HEK293 (cell line): ENCODE results near the gene CALML4.

Experiments
- HOXC10 ChIP-seq: sonication (generic); formaldehyde crosslinking; IDR thresholded peaks from 2 replicates; pipeline ENCODE4 v1.8.1; 2023; ENCODE audit warnings: mild to moderate bottlenecking, missing genetic modification reagents
- MZF1 ChIP-seq: fragments of 450-650 bp; formaldehyde crosslinking; IDR thresholded peaks from 2 replicates; pipeline ENCODE4 v1.5.1; 2017; ENCODE audit warnings: missing biosample characterization, missing genetic modification characterization, borderline replicate concordance
- OSR2 ChIP-seq: fragments of 450-650 bp; formaldehyde crosslinking; IDR thresholded peaks from 2 replicates; pipeline ENCODE4 v1.5.1; 2016; ENCODE audit warnings: missing biosample characterization, missing genetic modification characterization
- YY1 ChIP-seq: fragments of 450-650 bp; formaldehyde crosslinking; IDR thresholded peaks from 2 replicates; pipeline ENCODE4 v1.5.1; 2018; ENCODE audit warnings: missing biosample characterization, missing genetic modification characterization
- YY2 ChIP-seq: fragments of 450-650 bp; formaldehyde crosslinking; IDR thresholded peaks from 2 replicates; pipeline ENCODE4 v1.5.1; 2016; ENCODE audit warnings: missing biosample characterization, missing genetic modification characterization
- ZNF112 ChIP-seq: fragments of 450-650 bp; formaldehyde crosslinking; IDR thresholded peaks from 2 replicates; pipeline ENCODE4 v1.5.0; 2017; ENCODE audit warnings: missing biosample characterization, missing genetic modification characterization
- ZNF155 ChIP-seq: fragments of 450-650 bp; formaldehyde crosslinking; IDR thresholded peaks from 2 replicates; pipeline ENCODE4 v1.5.1; 2016; ENCODE audit warnings: missing biosample characterization, missing genetic modification characterization
- ZNF184 ChIP-seq: fragments of 450-650 bp; IDR thresholded peaks from 2 replicates; pipeline ENCODE4 v1.5.1; 2018; ENCODE audit warnings: missing biosample characterization, mild to moderate bottlenecking, missing genetic modification characterization
- ZNF239 ChIP-seq: fragments of 450-650 bp; formaldehyde crosslinking; IDR thresholded peaks from 2 replicates; pipeline ENCODE4 v1.5.1; 2016; ENCODE audit warnings: missing biosample characterization, missing genetic modification characterization
- ZNF266 ChIP-seq: fragments of 450-650 bp; formaldehyde crosslinking; IDR thresholded peaks from 2 replicates; pipeline ENCODE4 v1.5.1; 2016; ENCODE audit warnings: missing biosample characterization, missing genetic modification characterization, low read depth
- ZNF274 ChIP-seq, 2 experiments: fragments of 200-500 bp in 1 of 2; fragments of 450-650 bp in 1 of 2; sonication (Bioruptor generic) in 1 of 2; formaldehyde crosslinking in 1 of 2; IDR thresholded peaks; 2 replicates each; pipeline versions ENCODE4 v1.5.1 to v1.6.1; 2014 to 2016; ENCODE audit warnings: borderline replicate concordance in 1 of 2, inconsistent platforms in 1 of 2, low read length in 1 of 2, missing biosample characterization in 1 of 2, missing genetic modification characterization in 1 of 2
- ZNF311 ChIP-seq: fragments of 450-650 bp; formaldehyde crosslinking; IDR thresholded peaks from 2 replicates; pipeline ENCODE4 v1.5.1; 2017; ENCODE audit warnings: missing biosample characterization, missing genetic modification characterization, borderline replicate concordance
- ZNF366 ChIP-seq: fragments of 450-650 bp; formaldehyde crosslinking; conservative IDR thresholded peaks from 2 replicates; pipeline ENCODE4 v1.5.1; 2016; ENCODE audit warnings: missing biosample characterization, missing genetic modification characterization
- ZNF37A ChIP-seq: fragments of 450-650 bp; IDR thresholded peaks from 2 replicates; pipeline ENCODE4 v1.5.1; 2018; ENCODE audit warnings: missing biosample characterization, missing genetic modification characterization
- ZNF530 ChIP-seq: fragments of 450-650 bp; formaldehyde crosslinking; IDR thresholded peaks from 2 replicates; pipeline ENCODE4 v1.5.1; 2016; ENCODE audit warnings: low read depth, missing biosample characterization, missing genetic modification characterization
- ZNF549 ChIP-seq: fragments of 450-650 bp; IDR thresholded peaks from 2 replicates; pipeline ENCODE4 v1.5.1; 2018; ENCODE audit warnings: missing biosample characterization, missing genetic modification characterization, mild to moderate bottlenecking, inconsistent platforms, moderate library complexity
- ZNF585B ChIP-seq: fragments of 450-650 bp; formaldehyde crosslinking; IDR thresholded peaks from 2 replicates; pipeline ENCODE4 v1.5.1; 2016; ENCODE audit warnings: missing biosample characterization, missing genetic modification characterization
- ZNF610 ChIP-seq: fragments of 450-650 bp; formaldehyde crosslinking; IDR thresholded peaks from 2 replicates; pipeline ENCODE4 v1.5.1; 2016; ENCODE audit warnings: missing biosample characterization, missing genetic modification characterization, borderline replicate concordance
- ZNF664 ChIP-seq: fragments of 450-650 bp; formaldehyde crosslinking; IDR thresholded peaks from 2 replicates; pipeline ENCODE4 v1.5.1; 2016; ENCODE audit warnings: missing biosample characterization, missing genetic modification characterization
- ZNF707 ChIP-seq: fragments of 450-650 bp; formaldehyde crosslinking; IDR thresholded peaks from 2 replicates; pipeline ENCODE4 v1.5.1; 2016; ENCODE audit warnings: missing biosample characterization, missing genetic modification characterization
- ZNF777 ChIP-seq: fragments of 450-650 bp; formaldehyde crosslinking; IDR thresholded peaks from 2 replicates; pipeline ENCODE4 v1.5.1; 2017; ENCODE audit warnings: missing biosample characterization, missing genetic modification characterization, borderline replicate concordance
- ZNF785 ChIP-seq: fragments of 450-650 bp; formaldehyde crosslinking; IDR thresholded peaks from 2 replicates; pipeline ENCODE4 v1.5.1; 2016; ENCODE audit warnings: missing biosample characterization, missing genetic modification characterization
- TF ChIP-seq, protein P1 (sequence below): sonication (generic); formaldehyde crosslinking; IDR thresholded peaks from 2 replicates; pipeline ENCODE4 v1.8.1; 2022; ENCODE audit warnings: mild to moderate bottlenecking, moderate library complexity, missing genetic modification reagents
- TF ChIP-seq, protein P2 (sequence below): fragments of 450-650 bp; formaldehyde crosslinking; IDR thresholded peaks from 2 replicates; pipeline ENCODE4 v1.5.1; 2016; ENCODE audit warnings: missing biosample characterization, missing genetic modification characterization
- TF ChIP-seq, protein P3 (sequence below): fragments of 450-650 bp; formaldehyde crosslinking; IDR thresholded peaks from 2 replicates; pipeline ENCODE4 v1.5.1; 2016; ENCODE audit warnings: missing biosample characterization, missing genetic modification characterization
- TF ChIP-seq, protein P4 (sequence below): fragments of 450-650 bp; formaldehyde crosslinking; IDR thresholded peaks from 2 replicates; pipeline ENCODE4 v1.5.1; 2017; ENCODE audit warnings: missing biosample characterization, missing genetic modification characterization
- TF ChIP-seq, protein P5 (sequence below): fragments of 450-650 bp; formaldehyde crosslinking; IDR thresholded peaks from 2 replicates; pipeline ENCODE4; 2016; ENCODE audit warnings: missing biosample characterization, missing genetic modification characterization
- TF ChIP-seq, protein P6 (sequence below): fragments of 450-650 bp; IDR thresholded peaks from 2 replicates; pipeline ENCODE4 v1.5.1; 2018; ENCODE audit warnings: missing biosample characterization, mild to moderate bottlenecking, missing genetic modification characterization
- TF ChIP-seq, protein P7 (sequence below): fragments of 450-650 bp; formaldehyde crosslinking; IDR thresholded peaks from 2 replicates; pipeline ENCODE4 v1.5.1; 2016; ENCODE audit warnings: missing biosample characterization, missing genetic modification characterization, low read depth

The CALML4 gene

DNA sequence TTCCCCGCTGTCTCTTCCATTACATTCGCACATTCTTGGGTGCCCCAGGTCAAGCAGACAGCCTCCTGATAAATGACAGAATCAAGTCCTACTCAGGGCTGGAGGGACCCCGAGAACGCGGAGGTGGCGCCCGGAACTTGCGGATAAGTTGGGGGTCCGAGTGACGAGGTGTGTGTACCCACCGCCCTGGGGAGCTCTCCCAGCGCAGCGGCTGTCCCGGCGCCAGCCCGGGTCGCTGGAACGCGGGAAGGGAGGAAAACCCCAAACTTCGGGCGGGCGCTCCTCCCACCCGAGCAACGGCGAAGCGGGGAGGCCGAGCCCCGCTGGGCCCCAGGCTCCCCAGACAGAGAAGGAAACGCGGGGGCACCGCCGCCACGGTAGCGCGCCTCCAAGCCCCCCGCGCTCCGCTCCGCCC is 23.8 kb upstream of the CALML4 start (continued):
- TF ChIP-seq, protein P1, sequence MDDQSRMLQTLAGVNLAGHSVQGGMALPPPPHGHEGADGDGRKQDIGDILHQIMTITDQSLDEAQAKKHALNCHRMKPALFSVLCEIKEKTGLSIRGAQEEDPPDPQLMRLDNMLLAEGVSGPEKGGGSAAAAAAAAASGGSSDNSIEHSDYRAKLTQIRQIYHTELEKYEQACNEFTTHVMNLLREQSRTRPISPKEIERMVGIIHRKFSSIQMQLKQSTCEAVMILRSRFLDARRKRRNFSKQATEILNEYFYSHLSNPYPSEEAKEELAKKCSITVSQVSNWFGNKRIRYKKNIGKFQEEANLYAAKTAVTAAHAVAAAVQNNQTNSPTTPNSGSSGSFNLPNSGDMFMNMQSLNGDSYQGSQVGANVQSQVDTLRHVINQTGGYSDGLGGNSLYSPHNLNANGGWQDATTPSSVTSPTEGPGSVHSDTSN (CRISPR knock-in tag): no peak
- no peak for TF ChIP-seq ZNF239 (tag by site-specific recombination)
- no peak for TF ChIP-seq ZNF311 (tag by site-specific recombination)
- no peak for TF ChIP-seq ZNF785 (tag by site-specific recombination)
- TF ChIP-seq ZNF274 (IDR thresholded peaks at IDR 0.05; ENCODE audit: low read length): no peak
- no peak for TF ChIP-seq ZNF274 (tag by site-specific recombination; IDR thresholded peaks at IDR 0.05; ENCODE audit: borderline replicate concordance)
- no peak for TF ChIP-seq ZNF585B (tag by site-specific recombination)
- no peak for TF ChIP-seq MZF1 (tag by site-specific recombination)
- TF ChIP-seq ZNF530: no peak
- TF ChIP-seq, protein P2, sequence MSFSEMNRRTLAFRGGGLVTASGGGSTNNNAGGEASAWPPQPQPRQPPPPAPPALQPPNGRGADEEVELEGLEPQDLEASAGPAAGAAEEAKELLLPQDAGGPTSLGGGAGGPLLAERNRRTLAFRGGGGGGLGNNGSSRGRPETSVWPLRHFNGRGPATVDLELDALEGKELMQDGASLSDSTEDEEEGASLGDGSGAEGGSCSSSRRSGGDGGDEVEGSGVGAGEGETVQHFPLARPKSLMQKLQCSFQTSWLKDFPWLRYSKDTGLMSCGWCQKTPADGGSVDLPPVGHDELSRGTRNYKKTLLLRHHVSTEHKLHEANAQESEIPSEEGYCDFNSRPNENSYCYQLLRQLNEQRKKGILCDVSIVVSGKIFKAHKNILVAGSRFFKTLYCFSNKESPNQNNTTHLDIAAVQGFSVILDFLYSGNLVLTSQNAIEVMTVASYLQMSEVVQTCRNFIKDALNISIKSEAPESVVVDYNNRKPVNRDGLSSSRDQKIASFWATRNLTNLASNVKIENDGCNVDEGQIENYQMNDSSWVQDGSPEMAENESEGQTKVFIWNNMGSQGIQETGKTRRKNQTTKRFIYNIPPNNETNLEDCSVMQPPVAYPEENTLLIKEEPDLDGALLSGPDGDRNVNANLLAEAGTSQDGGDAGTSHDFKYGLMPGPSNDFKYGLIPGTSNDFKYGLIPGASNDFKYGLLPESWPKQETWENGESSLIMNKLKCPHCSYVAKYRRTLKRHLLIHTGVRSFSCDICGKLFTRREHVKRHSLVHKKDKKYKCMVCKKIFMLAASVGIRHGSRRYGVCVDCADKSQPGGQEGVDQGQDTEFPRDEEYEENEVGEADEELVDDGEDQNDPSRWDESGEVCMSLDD (tag by site-specific recombination): peak; percentile 85
- no peak for TF ChIP-seq ZNF266 (tag by site-specific recombination)
- 0 out of 2 replicates have a peak, but pooled peaks have one; percentile 23 for TF ChIP-seq ZNF777 (tag by site-specific recombination)
- peak; percentile 32; the same call in 1 of the 2 replicates for TF ChIP-seq ZNF366 (tag by site-specific recombination)
- TF ChIP-seq ZNF112 (tag by site-specific recombination): no peak
- TF ChIP-seq, protein P3, sequence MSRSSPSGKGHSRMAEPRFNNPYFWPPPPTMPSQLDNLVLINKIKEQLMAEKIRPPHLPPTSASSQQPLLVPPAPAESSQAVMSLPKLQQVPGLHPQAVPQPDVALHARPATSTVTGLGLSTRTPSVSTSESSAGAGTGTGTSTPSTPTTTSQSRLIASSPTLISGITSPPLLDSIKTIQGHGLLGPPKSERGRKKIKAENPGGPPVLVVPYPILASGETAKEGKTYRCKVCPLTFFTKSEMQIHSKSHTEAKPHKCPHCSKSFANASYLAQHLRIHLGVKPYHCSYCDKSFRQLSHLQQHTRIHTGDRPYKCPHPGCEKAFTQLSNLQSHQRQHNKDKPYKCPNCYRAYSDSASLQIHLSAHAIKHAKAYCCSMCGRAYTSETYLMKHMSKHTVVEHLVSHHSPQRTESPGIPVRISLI (tag by site-specific recombination): no peak
- no peak for TF ChIP-seq ZNF664
- no peak for TF ChIP-seq ZNF549 (tag by site-specific recombination)
- TF ChIP-seq, protein P4, sequence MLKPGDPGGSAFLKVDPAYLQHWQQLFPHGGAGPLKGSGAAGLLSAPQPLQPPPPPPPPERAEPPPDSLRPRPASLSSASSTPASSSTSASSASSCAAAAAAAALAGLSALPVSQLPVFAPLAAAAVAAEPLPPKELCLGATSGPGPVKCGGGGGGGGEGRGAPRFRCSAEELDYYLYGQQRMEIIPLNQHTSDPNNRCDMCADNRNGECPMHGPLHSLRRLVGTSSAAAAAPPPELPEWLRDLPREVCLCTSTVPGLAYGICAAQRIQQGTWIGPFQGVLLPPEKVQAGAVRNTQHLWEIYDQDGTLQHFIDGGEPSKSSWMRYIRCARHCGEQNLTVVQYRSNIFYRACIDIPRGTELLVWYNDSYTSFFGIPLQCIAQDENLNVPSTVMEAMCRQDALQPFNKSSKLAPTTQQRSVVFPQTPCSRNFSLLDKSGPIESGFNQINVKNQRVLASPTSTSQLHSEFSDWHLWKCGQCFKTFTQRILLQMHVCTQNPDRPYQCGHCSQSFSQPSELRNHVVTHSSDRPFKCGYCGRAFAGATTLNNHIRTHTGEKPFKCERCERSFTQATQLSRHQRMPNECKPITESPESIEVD (tag by site-specific recombination): no peak
- TF ChIP-seq, protein P5, sequence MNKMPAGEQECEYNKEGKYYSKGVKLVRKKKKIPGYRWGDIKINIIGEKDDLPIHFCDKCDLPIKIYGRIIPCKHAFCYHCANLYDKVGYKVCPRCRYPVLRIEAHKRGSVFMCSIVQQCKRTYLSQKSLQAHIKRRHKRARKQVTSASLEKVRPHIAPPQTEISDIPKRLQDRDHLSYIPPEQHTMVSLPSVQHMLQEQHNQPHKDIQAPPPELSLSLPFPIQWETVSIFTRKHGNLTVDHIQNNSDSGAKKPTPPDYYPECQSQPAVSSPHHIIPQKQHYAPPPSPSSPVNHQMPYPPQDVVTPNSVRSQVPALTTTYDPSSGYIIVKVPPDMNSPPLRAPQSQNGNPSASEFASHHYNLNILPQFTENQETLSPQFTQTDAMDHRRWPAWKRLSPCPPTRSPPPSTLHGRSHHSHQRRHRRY (tag by site-specific recombination): no peak
- TF ChIP-seq, protein P6, sequence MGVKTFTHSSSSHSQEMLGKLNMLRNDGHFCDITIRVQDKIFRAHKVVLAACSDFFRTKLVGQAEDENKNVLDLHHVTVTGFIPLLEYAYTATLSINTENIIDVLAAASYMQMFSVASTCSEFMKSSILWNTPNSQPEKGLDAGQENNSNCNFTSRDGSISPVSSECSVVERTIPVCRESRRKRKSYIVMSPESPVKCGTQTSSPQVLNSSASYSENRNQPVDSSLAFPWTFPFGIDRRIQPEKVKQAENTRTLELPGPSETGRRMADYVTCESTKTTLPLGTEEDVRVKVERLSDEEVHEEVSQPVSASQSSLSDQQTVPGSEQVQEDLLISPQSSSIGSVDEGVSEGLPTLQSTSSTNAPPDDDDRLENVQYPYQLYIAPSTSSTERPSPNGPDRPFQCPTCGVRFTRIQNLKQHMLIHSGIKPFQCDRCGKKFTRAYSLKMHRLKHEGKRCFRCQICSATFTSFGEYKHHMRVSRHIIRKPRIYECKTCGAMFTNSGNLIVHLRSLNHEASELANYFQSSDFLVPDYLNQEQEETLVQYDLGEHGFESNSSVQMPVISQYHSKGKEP (tag by site-specific recombination): no peak
- TF ChIP-seq ZNF37A: no peak
- no peak for TF ChIP-seq ZNF707 (tag by site-specific recombination)
- TF ChIP-seq HOXC10: 0 out of 2 replicates have a peak, but pooled peaks have one; percentile 43
- TF ChIP-seq, protein P7, sequence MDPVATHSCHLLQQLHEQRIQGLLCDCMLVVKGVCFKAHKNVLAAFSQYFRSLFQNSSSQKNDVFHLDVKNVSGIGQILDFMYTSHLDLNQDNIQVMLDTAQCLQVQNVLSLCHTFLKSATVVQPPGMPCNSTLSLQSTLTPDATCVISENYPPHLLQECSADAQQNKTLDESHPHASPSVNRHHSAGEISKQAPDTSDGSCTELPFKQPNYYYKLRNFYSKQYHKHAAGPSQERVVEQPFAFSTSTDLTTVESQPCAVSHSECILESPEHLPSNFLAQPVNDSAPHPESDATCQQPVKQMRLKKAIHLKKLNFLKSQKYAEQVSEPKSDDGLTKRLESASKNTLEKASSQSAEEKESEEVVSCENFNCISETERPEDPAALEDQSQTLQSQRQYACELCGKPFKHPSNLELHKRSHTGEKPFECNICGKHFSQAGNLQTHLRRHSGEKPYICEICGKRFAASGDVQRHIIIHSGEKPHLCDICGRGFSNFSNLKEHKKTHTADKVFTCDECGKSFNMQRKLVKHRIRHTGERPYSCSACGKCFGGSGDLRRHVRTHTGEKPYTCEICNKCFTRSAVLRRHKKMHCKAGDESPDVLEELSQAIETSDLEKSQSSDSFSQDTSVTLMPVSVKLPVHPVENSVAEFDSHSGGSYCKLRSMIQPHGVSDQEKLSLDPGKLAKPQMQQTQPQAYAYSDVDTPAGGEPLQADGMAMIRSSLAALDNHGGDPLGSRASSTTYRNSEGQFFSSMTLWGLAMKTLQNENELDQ: no peak
- TF ChIP-seq ZNF155 (tag by site-specific recombination): no peak
- peak; percentile 12; the same call in 1 of the 2 replicates for TF ChIP-seq YY2 (tag by site-specific recombination)
- TF ChIP-seq OSR2 (tag by site-specific recombination): no peak
- no peak for TF ChIP-seq ZNF184 (tag by site-specific recombination)
- no peak for TF ChIP-seq ZNF610 (tag by site-specific recombination)
- TF ChIP-seq YY1 (tag by site-specific recombination): no peak
